OCI-LY3 (cell line): ENCODE results near the gene TEX264.

ENCODE experiments used
- EZH2phosphoT487 ChIP-seq: fragments of 200-600 bp; shearing (Covaris generic); IDR thresholded peaks from 2 replicates; pipeline ENCODE4 v1.6.1; 2018; ENCODE audit warnings: antibody characterized with exemption, mixed run types, low read depth
- TF ChIP-seq, protein P1 (sequence below): fragments of 200-600, 300-600 bp; sonication (generic); IDR thresholded peaks from 2 replicates; pipeline ENCODE4 v1.5.1; 2014; ENCODE audit warnings: antibody characterized with exemption, low read length, low read depth

DNA sequence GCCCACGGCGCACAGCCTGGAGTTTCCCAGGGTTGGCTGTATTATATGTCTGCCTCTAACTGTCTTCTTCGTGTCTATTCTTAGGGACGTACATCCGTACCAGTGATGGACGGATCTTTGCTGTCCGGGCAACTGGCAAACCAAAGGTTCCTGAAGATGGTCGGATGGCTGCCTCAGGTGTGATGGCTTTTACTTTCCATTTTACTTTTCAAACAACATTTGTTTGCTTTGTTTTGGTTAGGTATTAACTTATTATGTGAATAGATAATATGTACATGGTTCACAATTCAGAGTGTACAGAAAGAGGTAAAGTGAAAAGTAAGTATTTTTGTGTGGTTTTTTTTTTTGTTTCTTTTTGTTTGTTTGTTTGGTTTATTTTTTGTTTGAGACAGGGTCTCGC, 11.1 kb upstream of the TEX264 start:
- no peak for TF ChIP-seq EZH2phosphoT487
- TF ChIP-seq, protein P1, sequence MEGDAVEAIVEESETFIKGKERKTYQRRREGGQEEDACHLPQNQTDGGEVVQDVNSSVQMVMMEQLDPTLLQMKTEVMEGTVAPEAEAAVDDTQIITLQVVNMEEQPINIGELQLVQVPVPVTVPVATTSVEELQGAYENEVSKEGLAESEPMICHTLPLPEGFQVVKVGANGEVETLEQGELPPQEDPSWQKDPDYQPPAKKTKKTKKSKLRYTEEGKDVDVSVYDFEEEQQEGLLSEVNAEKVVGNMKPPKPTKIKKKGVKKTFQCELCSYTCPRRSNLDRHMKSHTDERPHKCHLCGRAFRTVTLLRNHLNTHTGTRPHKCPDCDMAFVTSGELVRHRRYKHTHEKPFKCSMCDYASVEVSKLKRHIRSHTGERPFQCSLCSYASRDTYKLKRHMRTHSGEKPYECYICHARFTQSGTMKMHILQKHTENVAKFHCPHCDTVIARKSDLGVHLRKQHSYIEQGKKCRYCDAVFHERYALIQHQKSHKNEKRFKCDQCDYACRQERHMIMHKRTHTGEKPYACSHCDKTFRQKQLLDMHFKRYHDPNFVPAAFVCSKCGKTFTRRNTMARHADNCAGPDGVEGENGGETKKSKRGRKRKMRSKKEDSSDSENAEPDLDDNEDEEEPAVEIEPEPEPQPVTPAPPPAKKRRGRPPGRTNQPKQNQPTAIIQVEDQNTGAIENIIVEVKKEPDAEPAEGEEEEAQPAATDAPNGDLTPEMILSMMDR: no peak
